ENCODE results near the gene MARK3.

The MARK3 gene

GRCh38 chr14:103542605-103543088, 157.4 kb downstream of the MARK3 start:
- intact Hi-C loops (cut with DNase I; ENCODE audit: low total_unique reads): loop anchor here (10.0 kb wide), 1 partner anchor 48 kb away; no protein-coding TSS in a partner anchor
- Histone ChIP-seq H3K4me1 (peaks cover 0 to 84% (median 74%) of the 10 kb centered on the region in 4 donors), H3K4me3 (no peak overlapping the region), H3K27ac (peak overlapping the region; percentile 83 to 86), H3K9me3 (no peaks in the 10 kb centered on the region), H3K36me3 (no peaks in the 10 kb centered on the region), H3K27me3 (no peaks in the 10 kb centered on the region)
- peak in 1 of 2 donors; percentile 91 for DNase-seq
- TF ChIP-seq CTCF (IDR thresholded peaks at IDR 0.05): no peak

- Histone ChIP-seq H3K27ac (peak overlapping the region; percentile 83 to 86), H3K4me1 (peaks cover 0 to 82% (median 72%) of the 10 kb centered on the region in 4 donors), H3K27me3 (no peaks in the 10 kb centered on the region), H3K36me3 (no peaks in the 10 kb centered on the region), H3K4me3 (no peak overlapping the region), H3K9me3 (no peaks in the 10 kb centered on the region)
- intact Hi-C loops (cut with DNase I; ENCODE audit: low total_unique reads): loop anchor here (10.0 kb wide), 1 partner anchor 48 kb away; no protein-coding TSS in a partner anchor
- no peak for TF ChIP-seq CTCF (IDR thresholded peaks at IDR 0.05)
- no peak for DNase-seq
Observed at GRCh38 chr14:103543140-103543539, 157.9 kb downstream of the MARK3 start.

GRCh38 chr14:103543721-103544387, 158.6 kb downstream of the MARK3 start:
- H3K9me3 ChIP-seq: no peaks in the 10 kb centered on the region
- H3K4me1 ChIP-seq: peaks cover 0 to 82% (median 68%) of the 10 kb centered on the region in 4 donors
- H3K4me3 ChIP-seq: no peak overlapping the region
- intact Hi-C loops (cut with DNase I; ENCODE audit: low total_unique reads): loop anchor here (10.0 kb wide), 1 partner anchor 49 kb away; no protein-coding TSS in a partner anchor
- no peak for TF ChIP-seq CTCF (IDR thresholded peaks at IDR 0.05)
- peak overlapping the region; percentile 83 to 86 for H3K27ac ChIP-seq
- H3K36me3 ChIP-seq: no peaks in the 10 kb centered on the region
- peak in 1 of 2 donors; percentile 89 for DNase-seq
- no peaks in the 10 kb centered on the region for H3K27me3 ChIP-seq

GRCh38 chr14:103544388-103545218, 159.4 kb downstream of the MARK3 start:
- DNase-seq: peak; percentile 27 to 76
- Histone ChIP-seq H3K4me1 (peaks cover 0 to 83% (median 67%) of the 10 kb centered on the region in 4 donors), H3K27me3 (no peaks in the 10 kb centered on the region), H3K27ac (peak overlapping the region; percentile 83 to 86), H3K9me3 (no peaks in the 10 kb centered on the region), H3K4me3 (no peak overlapping the region), H3K36me3 (no peaks in the 10 kb centered on the region)
- intact Hi-C loops (cut with DNase I; ENCODE audit: low total_unique reads): loop anchor here (10.0 kb wide), 1 partner anchor 50 kb away; no protein-coding TSS in a partner anchor
- TF ChIP-seq CTCF (IDR thresholded peaks at IDR 0.05): no peak

GRCh38 chr14:103545219-103545914, 160.2 kb downstream of the MARK3 start:
- DNase-seq: peak in 1 of 2 donors; percentile 67
- no peak overlapping the region for H3K4me3 ChIP-seq
- TF ChIP-seq CTCF (IDR thresholded peaks at IDR 0.05): no peak
- H3K27ac ChIP-seq: peak overlapping the region in 1 of 2 donors; percentile 86
- intact Hi-C loops (cut with DNase I; ENCODE audit: low total_unique reads): loop anchor here (10.0 kb wide), 1 partner anchor 51 kb away; no protein-coding TSS in a partner anchor
- H3K27me3 ChIP-seq: no peaks in the 10 kb centered on the region
- H3K36me3 ChIP-seq: no peaks in the 10 kb centered on the region
- H3K9me3 ChIP-seq: no peaks in the 10 kb centered on the region
- peaks cover 7 to 85% (median 68%) of the 10 kb centered on the region in 4 donors for H3K4me1 ChIP-seq
